ENCODE measurements around the gene ETV7. TPM values are rescaled to one million over a fixed set of nuclear protein-coding genes. Genes with fewer than 3 reads are reported as not detected.

The ETV7 gene
- total and polyA plus RNA-seq, 7 donors: 0.36 to 11.6 (median 2.9) TPM; not detected in 1

GRCh38 chr6:36357872-36358225 lies 29.6 kb downstream of the ETV7 start:
- 71 to 77% methylated on average over 3 of the region's 3 CpGs for WGBS, 2 donors

GRCh38 chr6:36355819-36356218 lies 31.6 kb downstream of the ETV7 start:
- Histone ChIP-seq H3K4me3 (no peak overlapping the region), H3K4me1 (peaks cover 0 to 21% (median 17%) of the 10 kb centered on the region in 4 donors), H3K9me3 (no peaks in the 10 kb centered on the region), H3K36me3 (no peaks in the 10 kb centered on the region), H3K27me3 (no peaks in the 10 kb centered on the region), H3K27ac (no peak overlapping the region)
- no peak for TF ChIP-seq POLR2AphosphoS5 (IDR thresholded peaks at IDR 0.05)
- TF ChIP-seq POLR2A (IDR thresholded peaks at IDR 0.05): no peak
- TF ChIP-seq CTCF (IDR thresholded peaks at IDR 0.05): no peak
- TF ChIP-seq EP300 (IDR thresholded peaks at IDR 0.05): no peak
- 77 to 83% methylated on average over 4 of the region's 4 CpGs for WGBS, 2 donors
- DNase-seq: no peak
- intact Hi-C loops (cut with DNase I): no loop called here

More at GRCh38 chr6:36357872-36358225, 29.6 kb downstream of the ETV7 start:
- H3K9me3 ChIP-seq: no peaks in the 10 kb centered on the region
- H3K36me3 ChIP-seq: no peaks in the 10 kb centered on the region
- H3K4me3 ChIP-seq: no peak overlapping the region
- no peak for DNase-seq
- peaks cover 0 to 17% (median 13%) of the 10 kb centered on the region in 4 donors for H3K4me1 ChIP-seq
- H3K27me3 ChIP-seq: no peaks in the 10 kb centered on the region
- intact Hi-C loops (cut with DNase I): no loop called here
- H3K27ac ChIP-seq: no peak overlapping the region
- TF ChIP-seq POLR2A (IDR thresholded peaks at IDR 0.05): no peak
- no peak for TF ChIP-seq POLR2AphosphoS5 (IDR thresholded peaks at IDR 0.05)
- TF ChIP-seq CTCF (IDR thresholded peaks at IDR 0.05): no peak
- no peak for TF ChIP-seq EP300 (IDR thresholded peaks at IDR 0.05)

GRCh38 chr6:36353411-36353915 lies 34.0 kb downstream of the ETV7 start:
- no peak for DNase-seq
- intact Hi-C loops (cut with DNase I): no loop called here
- no peaks in the 10 kb centered on the region for H3K9me3 ChIP-seq
- H3K4me3 ChIP-seq: no peak overlapping the region
- TF ChIP-seq POLR2A (IDR thresholded peaks at IDR 0.05) (no peak), POLR2AphosphoS5 (IDR thresholded peaks at IDR 0.05) (no peak), EP300 (IDR thresholded peaks at IDR 0.05) (no peak), CTCF (IDR thresholded peaks at IDR 0.05) (no peak)
- H3K27ac ChIP-seq: no peak overlapping the region
- no peaks in the 10 kb centered on the region for H3K36me3 ChIP-seq
- no peaks in the 10 kb centered on the region for H3K27me3 ChIP-seq
- 74 to 76% methylated on average over 4 of the region's 4 CpGs for WGBS, 2 donors
- H3K4me1 ChIP-seq: peaks cover 0 to 9% (median 4%) of the 10 kb centered on the region in 4 donors

GRCh38 chr6:36352477-36353157 lies 34.9 kb downstream of the ETV7 start:
- DNase-seq: no peak
- Histone ChIP-seq H3K27me3 (no peaks in the 10 kb centered on the region), H3K36me3 (no peaks in the 10 kb centered on the region), H3K4me1 (peaks cover 0 to 7% (median 2%) of the 10 kb centered on the region in 4 donors), H3K4me3 (no peak overlapping the region), H3K9me3 (no peaks in the 10 kb centered on the region), H3K27ac (no peak overlapping the region)
- intact Hi-C loops (cut with DNase I): no loop called here
- TF ChIP-seq CTCF (IDR thresholded peaks at IDR 0.05): no peak
- no peak for TF ChIP-seq POLR2AphosphoS5 (IDR thresholded peaks at IDR 0.05)
- no peak for TF ChIP-seq POLR2A (IDR thresholded peaks at IDR 0.05)
- TF ChIP-seq EP300 (IDR thresholded peaks at IDR 0.05): no peak
- 90 to 91% methylated on average over 8 of the region's 8 CpGs for WGBS, 2 donors

Measured in sigmoid colon (tissue), 7 donors.